ENCODE results near the gene CEP57. TPM values are rescaled to one million over a fixed set of nuclear protein-coding genes. Genes with fewer than 3 reads are reported as not detected.

Gene CEP57
- total and polyA plus RNA-seq, 2 of the 13 experiments (the other 11 are each of a cell fraction or from before 2014, with no cell fraction given) = 34.3 to 59.4 TPM

GRCh38 chr11:95849087-95849825, 59.0 kb downstream of the CEP57 start (continued):
- TF ChIP-seq ZBTB1 (CRISPR knock-in tag; IDR thresholded peaks at IDR 0.05; ENCODE audit: borderline replicate concordance) = no peak
- TF ChIP-seq ZNF597 (CRISPR knock-in tag; IDR thresholded peaks at IDR 0.05) = no peak
- no peak for TF ChIP-seq REST (IDR thresholded peaks at IDR 0.05; ENCODE audit: borderline replicate concordance in 1 of 2, low read depth in 1 of 2, low read length in 2 of 2)
- TF ChIP-seq ZNF484 (CRISPR knock-in tag; IDR thresholded peaks at IDR 0.05; ENCODE audit: borderline replicate concordance, low read depth) = no peak
- no peak for TF ChIP-seq MED1 (CRISPR knock-in tag; IDR thresholded peaks at IDR 0.05)
- TF ChIP-seq HNRNPH1 (optimal IDR thresholded peaks at IDR 0.05; ENCODE audit: low read depth, low read length) = no peak
- no peak for TF ChIP-seq POLR2G (IDR thresholded peaks at IDR 0.05; ENCODE audit: low read depth, low read length)
- TF ChIP-seq MATR3 (CRISPR knock-in tag; IDR thresholded peaks at IDR 0.05) = no peak
- no peak for TF ChIP-seq SYNCRIP (IDR thresholded peaks at IDR 0.05; ENCODE audit: insufficient read depth, low read depth, low read length)
- peak; percentile 56 for TF ChIP-seq FOSL2 (CRISPR knock-in tag; IDR thresholded peaks at IDR 0.05)
- TF ChIP-seq ZNF839 (CRISPR knock-in tag; IDR thresholded peaks at IDR 0.05; ENCODE audit: borderline replicate concordance) = no peak
- no peak for TF ChIP-seq HNF4G (IDR thresholded peaks at IDR 0.05; ENCODE audit: borderline replicate concordance, low read depth, low read length)
- no peak for TF ChIP-seq HNF4G (CRISPR knock-in tag; IDR thresholded peaks at IDR 0.05; ENCODE audit: borderline replicate concordance, low read depth)
- no peak for TF ChIP-seq ATF3 (CRISPR knock-in tag; IDR thresholded peaks at IDR 0.05)
- TF ChIP-seq PRDM4 (CRISPR knock-in tag; IDR thresholded peaks at IDR 0.05; ENCODE audit: borderline replicate concordance) = no peak
- peak; percentile 46; the same call in 1 of the 2 replicates for TF ChIP-seq POGZ (CRISPR knock-in tag; IDR thresholded peaks at IDR 0.05)
- TF ChIP-seq ZNF672 (CRISPR knock-in tag; IDR thresholded peaks at IDR 0.05) = no peak
- TF ChIP-seq HNF1B (CRISPR knock-in tag; IDR thresholded peaks at IDR 0.05) = 0 out of 2 replicates have a peak, but pooled peaks have one; percentile 31
- TF ChIP-seq ZZZ3 (CRISPR knock-in tag; IDR thresholded peaks at IDR 0.05; ENCODE audit: borderline replicate concordance) = no peak
